H1 (cell line): ENCODE results near the gene TUBGCP2. TPM values are rescaled to one million over a fixed set of nuclear protein-coding genes. Genes with fewer than 3 reads are reported as not detected.

ENCODE experiments used
- BACH1 ChIP-seq: IDR thresholded peaks from 2 replicates; pipeline ENCODE4 v1.6.1; 2012; ENCODE audit warnings: low read length, improper control_type of control experiment
- CBX5 ChIP-seq: fragments of 300-800, 300-1000 bp; sonication (generic); IDR thresholded peaks from 2 replicates; pipeline ENCODE4 v1.7.1; 2016; ENCODE audit warnings: antibody characterized with exemption, low read length, low read depth
- KDM4A ChIP-seq: IDR thresholded peaks from one replicate; pipeline ENCODE4 v1.7.1; 2012; ENCODE audit warnings: low read depth, mild to moderate bottlenecking, moderate library complexity, low read length, inconsistent platforms; ENCODE audit not compliant: severe bottlenecking
- NANOG ChIP-seq: IDR thresholded peaks from 2 replicates; pipeline ENCODE4 v1.6.1; 2011; ENCODE audit warnings: low read length, low read depth, mild to moderate bottlenecking, inconsistent platforms; ENCODE audit not compliant: insufficient read depth, poor library complexity, severe bottlenecking
- RFX5 ChIP-seq: IDR thresholded peaks from 2 replicates; pipeline ENCODE4 v1.6.1; 2011; ENCODE audit warnings: low read depth, low read length, improper control_type of control experiment, borderline replicate concordance
- SIN3A ChIP-seq, 2 experiments: IDR thresholded peaks in 1 of 2; conservative IDR thresholded peaks in 1 of 2; 2 replicates each; pipeline ENCODE4 v1.6.1; 2011 to 2012; ENCODE audit warnings: low read length in 2 of 2, improper control_type of control experiment in 1 of 2, low read depth in 1 of 2, mild to moderate bottlenecking in 1 of 2
- SIRT6 ChIP-seq: IDR thresholded peaks from one replicate; pipeline ENCODE4 v1.7.1; 2012; ENCODE audit warnings: low read length, inconsistent platforms
- TAF1 ChIP-seq: IDR thresholded peaks from 2 replicates; pipeline ENCODE4 v1.6.1; 2011; ENCODE audit warnings: mild to moderate bottlenecking, low read depth, low read length
- ZNF274 ChIP-seq: IDR thresholded peaks from 2 replicates; pipeline ENCODE4 v1.7.0; 2012; ENCODE audit warnings: low read length, borderline replicate concordance; ENCODE audit errors: extremely low read depth
- polyA plus RNA-seq, 7 experiments: library from polyadenylated mRNA; depleted of rRNA in 3 of 7; stranded (reverse) in 5 of 7; unstranded in 2 of 7; fragments of >200 nt in 5 of 7; fragments of 200-250 nt in 2 of 7; gene quantifications; 1 replicate in 5 of 7; 2 replicates in 1 of 7; 4 replicates in 1 of 7; pipeline versions ENCODE4 v1.2.1 to v1.2.3, GENCODE V29; 2011 to 2013; ENCODE audit warnings: missing spikeins in 2 of 7, mixed read lengths in 2 of 7
- total RNA-seq: library from RNA; stranded (reverse); fragmentation: NEBNext Ultra II Directional; extraction: Animal tissue kit (Norgen Biotek cat#: 25700); gene quantifications from 2 replicates; pipeline ENCODE4 v1.2.1, GENCODE V29; 2021
- TF ChIP-seq, protein P1 (sequence below): fragments of 300-600 bp; sonication (generic); IDR thresholded peaks from 2 replicates; pipeline ENCODE4 v1.7.1; 2012; ENCODE audit warnings: low read length, moderate library complexity, mild to moderate bottlenecking, inconsistent platforms; ENCODE audit not compliant: insufficient replicate concordance

The TUBGCP2 gene
- total and polyA plus RNA-seq, 2 of the 8 experiments (the other 6 are each of a cell fraction or from before 2014, with no cell fraction given): 34.9 to 51.9 TPM

DNA sequence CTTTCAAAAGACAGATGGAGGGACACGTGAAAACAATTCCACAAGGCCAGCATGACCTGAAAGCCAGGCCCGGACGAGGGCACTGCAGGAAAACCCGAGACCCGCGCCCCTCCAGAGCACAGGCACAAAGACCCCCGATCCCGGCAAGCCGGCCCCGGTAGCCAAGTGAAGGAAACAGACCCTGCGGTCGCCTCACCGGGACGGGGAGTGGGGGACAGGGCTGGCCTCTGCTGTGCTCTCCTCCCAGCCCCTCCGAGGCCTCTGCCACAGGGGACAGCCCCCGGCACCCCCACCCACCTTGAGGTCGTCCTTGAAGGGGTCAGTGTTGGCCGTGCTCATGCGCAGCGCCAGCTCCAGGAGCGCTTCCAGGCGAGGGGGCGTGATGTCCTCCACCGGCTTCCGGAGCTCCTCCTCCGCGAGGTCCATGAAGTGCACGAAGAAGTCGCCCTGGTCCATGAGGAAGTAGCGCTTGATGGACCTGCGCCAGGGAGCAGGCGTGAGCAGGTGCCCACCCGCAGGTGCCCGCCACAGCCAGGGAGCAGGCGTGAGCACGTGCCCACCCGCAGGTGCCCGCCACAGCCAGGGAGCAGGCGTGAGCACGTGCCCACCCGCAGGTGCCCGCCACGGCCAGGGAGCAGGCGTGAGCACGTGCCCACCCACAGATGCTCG, 20.7 kb downstream of the TUBGCP2 start (continued):
- TF ChIP-seq, protein P1, sequence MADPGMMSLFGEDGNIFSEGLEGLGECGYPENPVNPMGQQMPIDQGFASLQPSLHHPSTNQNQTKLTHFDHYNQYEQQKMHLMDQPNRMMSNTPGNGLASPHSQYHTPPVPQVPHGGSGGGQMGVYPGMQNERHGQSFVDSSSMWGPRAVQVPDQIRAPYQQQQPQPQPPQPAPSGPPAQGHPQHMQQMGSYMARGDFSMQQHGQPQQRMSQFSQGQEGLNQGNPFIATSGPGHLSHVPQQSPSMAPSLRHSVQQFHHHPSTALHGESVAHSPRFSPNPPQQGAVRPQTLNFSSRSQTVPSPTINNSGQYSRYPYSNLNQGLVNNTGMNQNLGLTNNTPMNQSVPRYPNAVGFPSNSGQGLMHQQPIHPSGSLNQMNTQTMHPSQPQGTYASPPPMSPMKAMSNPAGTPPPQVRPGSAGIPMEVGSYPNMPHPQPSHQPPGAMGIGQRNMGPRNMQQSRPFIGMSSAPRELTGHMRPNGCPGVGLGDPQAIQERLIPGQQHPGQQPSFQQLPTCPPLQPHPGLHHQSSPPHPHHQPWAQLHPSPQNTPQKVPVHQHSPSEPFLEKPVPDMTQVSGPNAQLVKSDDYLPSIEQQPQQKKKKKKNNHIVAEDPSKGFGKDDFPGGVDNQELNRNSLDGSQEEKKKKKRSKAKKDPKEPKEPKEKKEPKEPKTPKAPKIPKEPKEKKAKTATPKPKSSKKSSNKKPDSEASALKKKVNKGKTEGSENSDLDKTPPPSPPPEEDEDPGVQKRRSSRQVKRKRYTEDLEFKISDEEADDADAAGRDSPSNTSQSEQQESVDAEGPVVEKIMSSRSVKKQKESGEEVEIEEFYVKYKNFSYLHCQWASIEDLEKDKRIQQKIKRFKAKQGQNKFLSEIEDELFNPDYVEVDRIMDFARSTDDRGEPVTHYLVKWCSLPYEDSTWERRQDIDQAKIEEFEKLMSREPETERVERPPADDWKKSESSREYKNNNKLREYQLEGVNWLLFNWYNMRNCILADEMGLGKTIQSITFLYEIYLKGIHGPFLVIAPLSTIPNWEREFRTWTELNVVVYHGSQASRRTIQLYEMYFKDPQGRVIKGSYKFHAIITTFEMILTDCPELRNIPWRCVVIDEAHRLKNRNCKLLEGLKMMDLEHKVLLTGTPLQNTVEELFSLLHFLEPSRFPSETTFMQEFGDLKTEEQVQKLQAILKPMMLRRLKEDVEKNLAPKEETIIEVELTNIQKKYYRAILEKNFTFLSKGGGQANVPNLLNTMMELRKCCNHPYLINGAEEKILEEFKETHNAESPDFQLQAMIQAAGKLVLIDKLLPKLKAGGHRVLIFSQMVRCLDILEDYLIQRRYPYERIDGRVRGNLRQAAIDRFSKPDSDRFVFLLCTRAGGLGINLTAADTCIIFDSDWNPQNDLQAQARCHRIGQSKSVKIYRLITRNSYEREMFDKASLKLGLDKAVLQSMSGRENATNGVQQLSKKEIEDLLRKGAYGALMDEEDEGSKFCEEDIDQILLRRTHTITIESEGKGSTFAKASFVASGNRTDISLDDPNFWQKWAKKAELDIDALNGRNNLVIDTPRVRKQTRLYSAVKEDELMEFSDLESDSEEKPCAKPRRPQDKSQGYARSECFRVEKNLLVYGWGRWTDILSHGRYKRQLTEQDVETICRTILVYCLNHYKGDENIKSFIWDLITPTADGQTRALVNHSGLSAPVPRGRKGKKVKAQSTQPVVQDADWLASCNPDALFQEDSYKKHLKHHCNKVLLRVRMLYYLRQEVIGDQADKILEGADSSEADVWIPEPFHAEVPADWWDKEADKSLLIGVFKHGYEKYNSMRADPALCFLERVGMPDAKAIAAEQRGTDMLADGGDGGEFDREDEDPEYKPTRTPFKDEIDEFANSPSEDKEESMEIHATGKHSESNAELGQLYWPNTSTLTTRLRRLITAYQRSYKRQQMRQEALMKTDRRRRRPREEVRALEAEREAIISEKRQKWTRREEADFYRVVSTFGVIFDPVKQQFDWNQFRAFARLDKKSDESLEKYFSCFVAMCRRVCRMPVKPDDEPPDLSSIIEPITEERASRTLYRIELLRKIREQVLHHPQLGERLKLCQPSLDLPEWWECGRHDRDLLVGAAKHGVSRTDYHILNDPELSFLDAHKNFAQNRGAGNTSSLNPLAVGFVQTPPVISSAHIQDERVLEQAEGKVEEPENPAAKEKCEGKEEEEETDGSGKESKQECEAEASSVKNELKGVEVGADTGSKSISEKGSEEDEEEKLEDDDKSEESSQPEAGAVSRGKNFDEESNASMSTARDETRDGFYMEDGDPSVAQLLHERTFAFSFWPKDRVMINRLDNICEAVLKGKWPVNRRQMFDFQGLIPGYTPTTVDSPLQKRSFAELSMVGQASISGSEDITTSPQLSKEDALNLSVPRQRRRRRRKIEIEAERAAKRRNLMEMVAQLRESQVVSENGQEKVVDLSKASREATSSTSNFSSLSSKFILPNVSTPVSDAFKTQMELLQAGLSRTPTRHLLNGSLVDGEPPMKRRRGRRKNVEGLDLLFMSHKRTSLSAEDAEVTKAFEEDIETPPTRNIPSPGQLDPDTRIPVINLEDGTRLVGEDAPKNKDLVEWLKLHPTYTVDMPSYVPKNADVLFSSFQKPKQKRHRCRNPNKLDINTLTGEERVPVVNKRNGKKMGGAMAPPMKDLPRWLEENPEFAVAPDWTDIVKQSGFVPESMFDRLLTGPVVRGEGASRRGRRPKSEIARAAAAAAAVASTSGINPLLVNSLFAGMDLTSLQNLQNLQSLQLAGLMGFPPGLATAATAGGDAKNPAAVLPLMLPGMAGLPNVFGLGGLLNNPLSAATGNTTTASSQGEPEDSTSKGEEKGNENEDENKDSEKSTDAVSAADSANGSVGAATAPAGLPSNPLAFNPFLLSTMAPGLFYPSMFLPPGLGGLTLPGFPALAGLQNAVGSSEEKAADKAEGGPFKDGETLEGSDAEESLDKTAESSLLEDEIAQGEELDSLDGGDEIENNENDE: no peak
- TF ChIP-seq NANOG (no peak), SIN3A (conservative IDR thresholded peaks at IDR 0.05 in 1 of 2, IDR thresholded peaks at IDR 0.05 in 1 of 2; ENCODE audit: low read depth in 1 of 2, low read length in 2 of 2) (no peak), ZNF274 (no peak), TAF1 (no peak), CBX5 (no peak), RFX5 (no peak), BACH1 (no peak), SIRT6 (no peak), KDM4A (no peak)
